Mammary epithelial cell (primary cell): Measurements from ENCODE around the gene IL6.

ENCODE experiments used
- EZH2 ChIP-seq: IDR thresholded peaks from 2 replicates; pipeline ENCODE4 v1.6.1; 2012; ENCODE audit warnings: low read length, inconsistent platforms, borderline replicate concordance
- TF ChIP-seq, protein P1 (sequence below), 2 donors: IDR thresholded peaks in 1 of 2; conservative IDR thresholded peaks in 1 of 2; 2 replicates each; pipeline ENCODE4 v1.5.1; 2011 to 2012; ENCODE audit warnings: inconsistent platforms in 2 of 2, low read length in 2 of 2, mild to moderate bottlenecking in 2 of 2, control low read depth in 1 of 2, low read depth in 1 of 2; ENCODE audit not compliant: insufficient read depth in 1 of 2; ENCODE audit errors: extremely low read depth in 1 of 2

DNA sequence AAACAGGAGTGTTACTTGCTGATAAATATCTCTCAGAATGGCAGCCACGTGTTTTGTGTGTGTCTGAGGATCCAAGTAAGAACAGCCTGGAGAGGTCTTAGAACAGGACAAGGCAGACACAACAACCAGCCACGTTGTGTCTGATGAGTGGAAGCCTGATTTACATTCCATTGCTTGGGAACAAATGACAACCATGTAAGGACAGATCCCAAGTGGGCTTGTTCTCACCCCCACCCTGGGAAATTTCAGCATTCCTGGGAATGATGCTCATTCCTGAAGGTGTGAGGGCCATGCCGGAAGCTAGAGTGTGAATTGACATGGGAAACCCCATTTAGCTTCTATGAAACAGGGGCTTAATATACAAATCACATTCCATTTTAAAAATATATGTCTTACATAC is 35.9 kb downstream of the IL6 start:
- TF ChIP-seq, protein P1, sequence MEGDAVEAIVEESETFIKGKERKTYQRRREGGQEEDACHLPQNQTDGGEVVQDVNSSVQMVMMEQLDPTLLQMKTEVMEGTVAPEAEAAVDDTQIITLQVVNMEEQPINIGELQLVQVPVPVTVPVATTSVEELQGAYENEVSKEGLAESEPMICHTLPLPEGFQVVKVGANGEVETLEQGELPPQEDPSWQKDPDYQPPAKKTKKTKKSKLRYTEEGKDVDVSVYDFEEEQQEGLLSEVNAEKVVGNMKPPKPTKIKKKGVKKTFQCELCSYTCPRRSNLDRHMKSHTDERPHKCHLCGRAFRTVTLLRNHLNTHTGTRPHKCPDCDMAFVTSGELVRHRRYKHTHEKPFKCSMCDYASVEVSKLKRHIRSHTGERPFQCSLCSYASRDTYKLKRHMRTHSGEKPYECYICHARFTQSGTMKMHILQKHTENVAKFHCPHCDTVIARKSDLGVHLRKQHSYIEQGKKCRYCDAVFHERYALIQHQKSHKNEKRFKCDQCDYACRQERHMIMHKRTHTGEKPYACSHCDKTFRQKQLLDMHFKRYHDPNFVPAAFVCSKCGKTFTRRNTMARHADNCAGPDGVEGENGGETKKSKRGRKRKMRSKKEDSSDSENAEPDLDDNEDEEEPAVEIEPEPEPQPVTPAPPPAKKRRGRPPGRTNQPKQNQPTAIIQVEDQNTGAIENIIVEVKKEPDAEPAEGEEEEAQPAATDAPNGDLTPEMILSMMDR (conservative IDR thresholded peaks at IDR 0.05 in 1 of 2, IDR thresholded peaks at IDR 0.05 in 1 of 2; ENCODE audit: extremely low read depth in 1 of 2, insufficient read depth in 1 of 2, low read depth in 1 of 2, low read length in 2 of 2): no peak
- TF ChIP-seq EZH2: no peak
